Right lobe of liver (tissue), 4 donors: ENCODE measurements around the gene BCL2L12.

Experiments
- POLR2A ChIP-seq: fragments of 450-650 bp; IDR thresholded peaks from one replicate; pipeline ENCODE4 v1.6.1; 2017; ENCODE audit warnings: antibody characterized with exemption, mild to moderate bottlenecking
- TF ChIP-seq, protein P1 (sequence below), 4 donors: fragments of 200-600 bp in 3 of 4; fragments of 450-650 bp in 1 of 4; IDR thresholded peaks; one replicate each; pipeline versions ENCODE4 v1.5.1 to v1.8.0; 2016 to 2022; ENCODE audit warnings: antibody characterized with exemption in 4 of 4, mild to moderate bottlenecking in 2 of 4
- donor health status: DM: no; HTN: no; CAD: no.
- donor health status: DM: no; HTN: no; CAD: no.
- donor health status: DM: no; HTN: yes; CAD: no.

DNA sequence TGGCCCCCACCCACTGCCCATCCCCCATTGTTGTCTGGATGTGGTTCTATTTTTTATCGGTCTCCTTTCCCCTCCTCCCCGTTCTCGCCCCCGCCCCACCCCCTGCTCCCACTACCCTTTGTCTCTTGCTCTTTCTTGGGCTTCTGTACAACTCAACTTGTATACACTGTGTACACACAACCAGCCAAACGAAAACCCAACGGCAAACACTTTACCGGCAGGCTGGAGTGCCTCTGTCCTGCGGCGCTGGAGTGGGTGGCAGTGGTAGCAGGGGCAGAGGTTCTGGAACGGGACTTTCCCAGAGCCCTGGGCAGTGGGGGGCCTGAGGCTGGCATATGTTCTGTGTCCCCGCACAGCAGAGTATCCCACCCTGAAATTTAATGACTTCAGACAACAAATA lies 39.5 kb upstream of the BCL2L12 start:
- TF ChIP-seq, protein P1, sequence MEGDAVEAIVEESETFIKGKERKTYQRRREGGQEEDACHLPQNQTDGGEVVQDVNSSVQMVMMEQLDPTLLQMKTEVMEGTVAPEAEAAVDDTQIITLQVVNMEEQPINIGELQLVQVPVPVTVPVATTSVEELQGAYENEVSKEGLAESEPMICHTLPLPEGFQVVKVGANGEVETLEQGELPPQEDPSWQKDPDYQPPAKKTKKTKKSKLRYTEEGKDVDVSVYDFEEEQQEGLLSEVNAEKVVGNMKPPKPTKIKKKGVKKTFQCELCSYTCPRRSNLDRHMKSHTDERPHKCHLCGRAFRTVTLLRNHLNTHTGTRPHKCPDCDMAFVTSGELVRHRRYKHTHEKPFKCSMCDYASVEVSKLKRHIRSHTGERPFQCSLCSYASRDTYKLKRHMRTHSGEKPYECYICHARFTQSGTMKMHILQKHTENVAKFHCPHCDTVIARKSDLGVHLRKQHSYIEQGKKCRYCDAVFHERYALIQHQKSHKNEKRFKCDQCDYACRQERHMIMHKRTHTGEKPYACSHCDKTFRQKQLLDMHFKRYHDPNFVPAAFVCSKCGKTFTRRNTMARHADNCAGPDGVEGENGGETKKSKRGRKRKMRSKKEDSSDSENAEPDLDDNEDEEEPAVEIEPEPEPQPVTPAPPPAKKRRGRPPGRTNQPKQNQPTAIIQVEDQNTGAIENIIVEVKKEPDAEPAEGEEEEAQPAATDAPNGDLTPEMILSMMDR (IDR thresholded peaks at IDR 0.05), result no peak
- no peak for TF ChIP-seq POLR2A
